ENCODE data around the gene ADCY10. TPM values are rescaled to one million over a fixed set of nuclear protein-coding genes. Genes with fewer than 3 reads are reported as not detected.
"Not testable (repeated sequence)": the region's sequence is repeated elsewhere in the genome, so short reads cannot be mapped to it uniquely, and the experiment has no call there.

ADCY10 gene
- total RNA-seq, 1 donor from 2014 or later = 0.39 TPM

- Mint-ChIP-seq H3K4me3 (no peak overlapping the region), H3K27ac (no peak overlapping the region)
- no peak for TF ChIP-seq CTCF (conservative IDR thresholded peaks at IDR 0.05)
These were observed 50.0 kb downstream of the ADCY10 start for GRCh38 chr1:167863921-167864279.

GRCh38 chr1:167863191-167863920 is 50.6 kb downstream of the ADCY10 start:
- H3K9me3 Mint-ChIP-seq; H3K4me1 Mint-ChIP-seq (ENCODE audit: unreplicated experiment); H3K27ac Mint-ChIP-seq; H3K4me3 Mint-ChIP-seq; DNase-seq (ENCODE audit: extremely low spot score, unreplicated experiment); H3K36me3 Mint-ChIP-seq; H3K27me3 Mint-ChIP-seq: not testable (repeated sequence)

More at GRCh38 chr1:167863921-167864279, 50.0 kb downstream of the ADCY10 start:
- DNase-seq (ENCODE audit: extremely low spot score, unreplicated experiment) = no peak
- Mint-ChIP-seq H3K36me3 (no peaks in the 10 kb centered on the region), H3K27me3 (no peaks in the 10 kb centered on the region), H3K4me1 (ENCODE audit: unreplicated experiment) (no peaks in the 10 kb centered on the region), H3K9me3 (no peaks in the 10 kb centered on the region)

- no peak for TF ChIP-seq CTCF (conservative IDR thresholded peaks at IDR 0.05)
- no peak overlapping the region for H3K4me3 Mint-ChIP-seq
- no peak overlapping the region for H3K27ac Mint-ChIP-seq
- no peak for DNase-seq (ENCODE audit: extremely low spot score, unreplicated experiment)
- no peaks in the 10 kb centered on the region for H3K4me1 Mint-ChIP-seq (ENCODE audit: unreplicated experiment)
- H3K9me3 Mint-ChIP-seq = no peaks in the 10 kb centered on the region
- H3K36me3 Mint-ChIP-seq = no peaks in the 10 kb centered on the region
- H3K27me3 Mint-ChIP-seq = no peaks in the 10 kb centered on the region
These were observed 51.4 kb downstream of the ADCY10 start for GRCh38 chr1:167862432-167863076.

GRCh38 chr1:167861664-167862381 is 52.1 kb downstream of the ADCY10 start:
- no peaks in the 10 kb centered on the region for H3K36me3 Mint-ChIP-seq
- H3K4me1 Mint-ChIP-seq (ENCODE audit: unreplicated experiment) = no peaks in the 10 kb centered on the region
- no peaks in the 10 kb centered on the region for H3K27me3 Mint-ChIP-seq
- no peak overlapping the region for H3K27ac Mint-ChIP-seq
- no peak overlapping the region for H3K4me3 Mint-ChIP-seq
- TF ChIP-seq CTCF (conservative IDR thresholded peaks at IDR 0.05) = no peak
- H3K9me3 Mint-ChIP-seq = no peaks in the 10 kb centered on the region
- DNase-seq (ENCODE audit: extremely low spot score, unreplicated experiment) = no peak

- Mint-ChIP-seq H3K36me3 (no peaks in the 10 kb centered on the region), H3K9me3 (no peaks in the 10 kb centered on the region), H3K4me1 (ENCODE audit: unreplicated experiment) (no peaks in the 10 kb centered on the region), H3K27me3 (no peaks in the 10 kb centered on the region), H3K4me3 (no peak overlapping the region), H3K27ac (no peak overlapping the region)
- no peak for DNase-seq (ENCODE audit: extremely low spot score, unreplicated experiment)
- no peak for TF ChIP-seq CTCF (conservative IDR thresholded peaks at IDR 0.05)
These were observed 53.6 kb downstream of the ADCY10 start for GRCh38 chr1:167860231-167860923.

All from type B pancreatic cell (in vitro differentiated cells).